CD4-positive, alpha-beta T cell treated with Interferon gamma for 1 hour (primary cell): Measurements from ENCODE around the gene DOCK6.
"Not testable (repeated sequence)": the region's sequence is repeated elsewhere in the genome, so short reads cannot be mapped to it uniquely, and the experiment has no call there.

Source experiments
- DNase-seq: peaks from one replicate; pipeline ENCODE4 v3.0.0-alpha.2; 2020

Gene DOCK6

GRCh38 chr19:11195681-11196080 is 66.6 kb downstream of the DOCK6 start:
- DNase-seq, result no peak

- DNase-seq, result no peak
Measured at GRCh38 chr19:11194656-11195558, 67.4 kb downstream of the DOCK6 start.

- no peak for DNase-seq
Measured at GRCh38 chr19:11194173-11194572, 68.2 kb downstream of the DOCK6 start.

- DNase-seq, result no peak
Measured at GRCh38 chr19:11192957-11193939, 69.1 kb downstream of the DOCK6 start.

- no peak for DNase-seq
Measured at GRCh38 chr19:11191934-11192333, 70.4 kb downstream of the DOCK6 start.

GRCh38 chr19:11191273-11191755 is 71.0 kb downstream of the DOCK6 start:
- DNase-seq, result peak; percentile 22

- no peak for DNase-seq
Measured at GRCh38 chr19:11190501-11190900, 71.8 kb downstream of the DOCK6 start.

- DNase-seq, result no peak
Measured at GRCh38 chr19:11187441-11187840, 74.9 kb downstream of the DOCK6 start.

- DNase-seq, result no peak
Measured at GRCh38 chr19:11182994-11183393, 79.3 kb downstream of the DOCK6 start.

GRCh38 chr19:11181488-11181887 is 80.8 kb downstream of the DOCK6 start:
- no peak for DNase-seq

GRCh38 chr19:11180975-11181374 is 81.3 kb downstream of the DOCK6 start:
- not testable (repeated sequence) for DNase-seq

- no peak for DNase-seq
Measured at GRCh38 chr19:11180346-11180745, 82.0 kb downstream of the DOCK6 start.

GRCh38 chr19:11179716-11180297 is 82.5 kb downstream of the DOCK6 start:
- DNase-seq, result peak; percentile 25

GRCh38 chr19:11179145-11179465 is 83.2 kb downstream of the DOCK6 start:
- DNase-seq, result not testable (repeated sequence)

- DNase-seq, result no peak
Measured at GRCh38 chr19:11177592-11177991, 84.7 kb downstream of the DOCK6 start.

- no peak for DNase-seq
Measured at GRCh38 chr19:11176466-11177193, 85.7 kb downstream of the DOCK6 start.

- DNase-seq, result no peak
Measured at GRCh38 chr19:11175920-11176319, 86.4 kb downstream of the DOCK6 start.

- no peak for DNase-seq
Measured at GRCh38 chr19:11174336-11174735, 88.0 kb downstream of the DOCK6 start.

GRCh38 chr19:11173516-11174155 is 88.7 kb downstream of the DOCK6 start:
- no peak for DNase-seq

- DNase-seq, result no peak
Measured at GRCh38 chr19:11172576-11172975, 89.7 kb downstream of the DOCK6 start.

GRCh38 chr19:11171144-11171543 is 91.2 kb downstream of the DOCK6 start:
- no peak for DNase-seq
